Activated T-cell treated with anti-CD3 and anti-CD28 coated beads, Interleukin-2, amount 50 U/mL, for 4 hours (primary cell): ENCODE results near the gene KLHL29. TPM values are rescaled to one million over a fixed set of nuclear protein-coding genes. Genes with fewer than 3 reads are reported as not detected.

Experiments used
- ATAC-seq, 2 donors: fragments of 200-7000 bp; cut with Tn5 transposase; one replicate each; pipeline ENCODE4 v1.10.0; 2021
- DNase-seq: peaks from one replicate; pipeline ENCODE4 v3.0.0-alpha.2; 2020
- H3K27me3 Mint-ChIP-seq: one replicate; pipeline ENCODE4 v1.8.0; 2021; ENCODE audit warnings: low read depth, mixed read lengths
- H3K36me3 Mint-ChIP-seq: one replicate; pipeline ENCODE4 v1.8.0; 2022; ENCODE audit warnings: mixed read lengths; ENCODE audit not compliant: insufficient read depth
- H3K4me1 Mint-ChIP-seq: one replicate; pipeline ENCODE4 v1.8.0; 2021; ENCODE audit warnings: low read depth, mixed read lengths
- H3K4me3 Mint-ChIP-seq: one replicate; pipeline ENCODE4 v1.8.0; 2021; ENCODE audit warnings: mild to moderate bottlenecking, moderate library complexity, mixed read lengths
- H3K9me3 Mint-ChIP-seq: one replicate; pipeline ENCODE4 v1.8.0; 2021; ENCODE audit warnings: mixed read lengths
- total RNA-seq, 3 donors: library from RNA; stranded (reverse); gene quantifications; one replicate each; pipeline ENCODE4 v1.2.1, GENCODE V29; 2021

The KLHL29 gene
- total RNA-seq, 3 donors from 2014 or later = 0.82 to 1.5 (median 1.1) TPM

DNA sequence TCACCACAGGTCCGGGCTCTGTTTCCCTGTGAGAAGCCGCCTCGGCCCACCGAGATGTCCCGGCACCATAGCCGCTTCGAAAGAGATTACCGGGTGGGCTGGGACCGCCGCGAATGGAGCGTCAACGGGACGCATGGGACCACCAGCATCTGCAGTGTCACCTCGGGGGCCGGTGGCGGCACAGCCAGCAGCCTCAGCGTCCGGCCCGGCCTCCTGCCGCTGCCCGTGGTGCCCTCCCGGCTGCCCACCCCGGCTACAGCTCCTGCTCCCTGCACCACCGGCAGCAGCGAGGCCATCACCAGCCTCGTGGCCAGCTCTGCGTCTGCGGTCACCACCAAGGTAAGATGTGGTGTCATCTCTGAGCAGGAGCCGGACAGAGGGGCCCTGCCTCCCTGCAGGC, 177.2 kb downstream of the KLHL29 start:
- Mint-ChIP-seq H3K9me3 (no peaks in the 10 kb centered on the region), H3K4me3 (no peak overlapping the region), H3K36me3 (no peaks in the 10 kb centered on the region), H3K4me1 (no peaks in the 10 kb centered on the region), H3K27me3 (no peaks in the 10 kb centered on the region)
- ATAC-seq = no peak
- DNase-seq = no peak

DNA sequence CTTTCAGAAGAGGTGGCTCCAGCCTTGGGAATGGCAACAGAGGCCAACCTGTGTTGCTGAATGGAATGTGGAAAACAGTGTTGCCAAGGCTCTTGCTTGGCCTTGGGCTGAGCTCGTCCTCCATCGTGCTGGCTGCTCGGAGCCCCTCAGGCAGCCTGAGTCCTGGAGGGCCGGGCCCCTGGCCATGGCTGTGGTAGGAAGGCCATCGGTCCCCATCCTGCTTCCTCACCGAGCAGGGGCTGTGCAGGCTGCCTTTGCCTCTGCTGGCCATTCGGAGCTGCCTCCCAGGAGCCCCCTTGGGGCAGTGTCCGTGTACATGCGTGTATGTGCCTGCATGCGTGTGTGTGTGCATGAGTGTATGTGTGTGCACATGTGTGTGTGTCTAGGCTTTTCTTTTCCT, 178.2 kb downstream of the KLHL29 start:
- Mint-ChIP-seq H3K4me1 (no peaks in the 10 kb centered on the region), H3K4me3 (no peak overlapping the region), H3K36me3 (no peaks in the 10 kb centered on the region), H3K9me3 (no peaks in the 10 kb centered on the region), H3K27me3 (no peaks in the 10 kb centered on the region)
- DNase-seq = no peak
- ATAC-seq = no peak

- Mint-ChIP-seq H3K9me3 (no peaks in the 10 kb centered on the region), H3K4me1 (no peaks in the 10 kb centered on the region), H3K36me3 (no peaks in the 10 kb centered on the region), H3K4me3 (no peak overlapping the region), H3K27me3 (no peaks in the 10 kb centered on the region)
- ATAC-seq (no peak), DNase-seq (no peak)
These were observed 179.0 kb downstream of the KLHL29 start for GRCh38 chr2:23563673-23564614.

DNA sequence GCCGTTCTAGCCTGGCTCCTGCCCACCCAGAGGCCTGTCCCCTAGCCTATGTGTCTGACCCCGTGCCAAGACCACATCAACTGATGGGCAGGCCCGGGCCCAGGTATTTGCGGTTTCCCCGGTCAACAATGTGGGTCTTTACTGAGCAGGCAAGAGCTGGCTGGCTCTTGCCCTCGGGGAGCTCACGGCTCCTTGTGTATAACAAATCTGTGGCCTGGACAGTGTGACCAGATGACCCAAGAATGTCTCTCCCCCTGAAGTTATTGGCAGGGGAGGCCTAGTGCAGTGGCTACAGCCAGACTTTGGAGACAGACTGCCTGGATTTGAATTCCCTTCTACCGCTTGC, 179.6 kb downstream of the KLHL29 start:
- ATAC-seq (no peak), DNase-seq (no peak)
- no peaks in the 10 kb centered on the region for H3K4me1 Mint-ChIP-seq
- H3K4me3 Mint-ChIP-seq = no peak overlapping the region
- no peaks in the 10 kb centered on the region for H3K27me3 Mint-ChIP-seq
- no peaks in the 10 kb centered on the region for H3K36me3 Mint-ChIP-seq
- no peaks in the 10 kb centered on the region for H3K9me3 Mint-ChIP-seq

DNA sequence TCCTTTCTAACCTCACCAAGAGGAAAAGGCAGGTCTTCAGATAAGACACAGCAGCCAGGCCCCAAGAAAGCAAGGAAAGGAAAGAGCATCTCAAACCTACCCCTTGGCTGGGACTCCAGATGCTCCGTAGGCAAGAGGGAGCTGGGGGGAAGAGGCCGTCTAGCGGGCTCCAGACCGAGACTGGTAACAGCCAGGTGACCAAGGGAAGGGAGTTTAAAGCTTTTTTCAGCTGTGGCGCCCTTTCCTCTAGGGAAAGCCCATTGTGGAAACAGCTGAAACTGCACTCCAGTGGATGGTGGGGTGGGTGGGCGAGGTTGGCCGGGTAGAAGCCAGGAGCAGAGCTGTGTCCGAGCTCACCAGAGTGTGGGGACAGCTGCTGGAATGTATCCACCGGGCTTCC, 180.4 kb downstream of the KLHL29 start:
- no peaks in the 10 kb centered on the region for H3K4me1 Mint-ChIP-seq
- H3K36me3 Mint-ChIP-seq = no peaks in the 10 kb centered on the region
- no peaks in the 10 kb centered on the region for H3K9me3 Mint-ChIP-seq
- no peaks in the 10 kb centered on the region for H3K27me3 Mint-ChIP-seq
- ATAC-seq (no peak), DNase-seq (no peak)
- no peak overlapping the region for H3K4me3 Mint-ChIP-seq

- no peak for ATAC-seq
- DNase-seq = no peak
- no peaks in the 10 kb centered on the region for H3K9me3 Mint-ChIP-seq
- no peaks in the 10 kb centered on the region for H3K27me3 Mint-ChIP-seq
- no peaks in the 10 kb centered on the region for H3K4me1 Mint-ChIP-seq
- no peaks in the 10 kb centered on the region for H3K36me3 Mint-ChIP-seq
- no peak overlapping the region for H3K4me3 Mint-ChIP-seq
These were observed 180.8 kb downstream of the KLHL29 start for GRCh38 chr2:23565814-23566213.

GRCh38 chr2:23566241-23567142, 181.5 kb downstream of the KLHL29 start:
- H3K9me3 Mint-ChIP-seq = no peaks in the 10 kb centered on the region
- DNase-seq = peak; percentile 11
- no peaks in the 10 kb centered on the region for H3K36me3 Mint-ChIP-seq
- no peak overlapping the region for H3K4me3 Mint-ChIP-seq
- H3K4me1 Mint-ChIP-seq = no peaks in the 10 kb centered on the region
- no peak for ATAC-seq
- no peaks in the 10 kb centered on the region for H3K27me3 Mint-ChIP-seq

GRCh38 chr2:23567161-23567756, 182.3 kb downstream of the KLHL29 start:
- Mint-ChIP-seq H3K9me3 (no peaks in the 10 kb centered on the region), H3K4me3 (no peak overlapping the region), H3K4me1 (no peaks in the 10 kb centered on the region), H3K27me3 (no peaks in the 10 kb centered on the region), H3K36me3 (no peaks in the 10 kb centered on the region)
- DNase-seq (no peak), ATAC-seq (no peak)

GRCh38 chr2:23568211-23568610, 183.2 kb downstream of the KLHL29 start:
- ATAC-seq (no peak), DNase-seq (no peak)
- no peaks in the 10 kb centered on the region for H3K9me3 Mint-ChIP-seq
- H3K36me3 Mint-ChIP-seq = no peaks in the 10 kb centered on the region
- H3K27me3 Mint-ChIP-seq = no peaks in the 10 kb centered on the region
- H3K4me1 Mint-ChIP-seq = no peaks in the 10 kb centered on the region
- no peak overlapping the region for H3K4me3 Mint-ChIP-seq

- Mint-ChIP-seq H3K27me3 (no peaks in the 10 kb centered on the region), H3K4me3 (no peak overlapping the region)
- no peak for DNase-seq
These were observed 183.7 kb downstream of the KLHL29 start for GRCh38 chr2:23568626-23569190.

GRCh38 chr2:23569761-23570365, 184.9 kb downstream of the KLHL29 start:
- DNase-seq (no peak), ATAC-seq (no peak)

More at GRCh38 chr2:23568626-23569190, 183.7 kb downstream of the KLHL29 start:
- no peak for ATAC-seq
- Mint-ChIP-seq H3K36me3 (no peaks in the 10 kb centered on the region), H3K4me1 (no peaks in the 10 kb centered on the region), H3K9me3 (no peaks in the 10 kb centered on the region)

GRCh38 chr2:23571085-23571484, 186.1 kb downstream of the KLHL29 start:
- no peak for ATAC-seq
- Mint-ChIP-seq H3K9me3 (no peaks in the 10 kb centered on the region), H3K4me3 (no peak overlapping the region), H3K4me1 (no peaks in the 10 kb centered on the region), H3K36me3 (no peaks in the 10 kb centered on the region), H3K27me3 (no peaks in the 10 kb centered on the region)
- no peak for DNase-seq

More at GRCh38 chr2:23569761-23570365, 184.9 kb downstream of the KLHL29 start:
- Mint-ChIP-seq H3K9me3 (no peaks in the 10 kb centered on the region), H3K4me1 (no peaks in the 10 kb centered on the region), H3K27me3 (no peaks in the 10 kb centered on the region), H3K36me3 (no peaks in the 10 kb centered on the region), H3K4me3 (no peak overlapping the region)

DNA sequence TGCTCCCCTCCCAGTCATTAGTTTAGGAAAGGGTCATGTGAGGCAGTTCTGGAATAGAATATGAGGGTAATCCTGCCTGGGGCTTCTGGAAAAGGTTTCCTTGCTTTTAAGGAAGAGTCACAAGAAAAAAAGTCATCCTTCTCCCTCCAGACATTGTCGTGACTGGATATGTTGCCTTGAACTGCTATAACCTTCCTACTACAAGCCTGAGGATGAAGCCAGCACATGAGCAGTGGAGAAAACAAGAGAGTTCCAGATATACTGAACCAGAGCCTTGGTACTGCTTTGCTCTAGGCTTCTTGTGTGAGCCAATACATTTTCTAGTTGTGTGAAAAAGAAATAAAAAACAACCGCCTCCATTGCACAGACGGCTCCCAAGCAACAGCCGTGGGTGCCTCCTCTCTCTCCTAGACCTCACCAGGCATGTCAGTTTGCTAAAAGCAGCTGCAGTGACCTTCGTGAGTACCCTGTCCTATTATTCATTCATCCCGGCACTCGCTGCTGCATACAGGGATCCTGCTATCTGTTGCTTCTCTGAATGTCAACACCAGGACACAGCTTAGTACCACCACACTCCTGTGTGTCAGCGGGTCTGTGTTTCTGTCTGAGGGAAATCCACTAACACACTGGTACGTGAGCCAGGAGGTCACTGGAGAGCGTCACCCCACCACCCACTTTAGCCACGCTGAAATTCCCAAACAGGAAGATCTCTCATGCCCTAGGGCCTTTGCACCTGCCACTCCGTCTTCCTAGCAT, 186.7 kb downstream of the KLHL29 start:
- Mint-ChIP-seq H3K27me3 (no peaks in the 10 kb centered on the region), H3K4me1 (no peaks in the 10 kb centered on the region), H3K4me3 (no peak overlapping the region), H3K36me3 (no peaks in the 10 kb centered on the region), H3K9me3 (no peaks in the 10 kb centered on the region)
- ATAC-seq (no peak), DNase-seq (no peak)
